ENCODE data around the gene MAP3K13. TPM values are rescaled to one million over a fixed set of nuclear protein-coding genes. Genes with fewer than 3 reads are reported as not detected.
"Not testable (repeated sequence)": the region's sequence is repeated elsewhere in the genome, so short reads cannot be mapped to it uniquely, and the experiment has no call there.

The MAP3K13 gene
- polyA plus RNA-seq, 1 donor = 52.3 TPM

- peaks cover 30% of the 10 kb centered on the region for H3K36me3 ChIP-seq (ENCODE audit: control insufficient read depth, insufficient read depth, low read length)
- 100% methylated on average over 4 of the region's 6 CpGs for WGBS (ENCODE audit: insufficient coverage, low lambda C conversion rate)
- no peak overlapping the region for H3K4me3 ChIP-seq (ENCODE audit: low read length)
- H3K27ac ChIP-seq (ENCODE audit: low read length) = no peak overlapping the region
- no peak for DNase-seq
- no peaks in the 10 kb centered on the region for H3K27me3 ChIP-seq (ENCODE audit: control insufficient read depth, insufficient read depth, low read length)
- no peaks in the 10 kb centered on the region for H3K4me1 ChIP-seq (ENCODE audit: control insufficient read depth, insufficient read depth, low read length)
- no peaks in the 10 kb centered on the region for H3K9me3 ChIP-seq (ENCODE audit: control insufficient read depth, low read depth, low read length)
Observed at GRCh38 chr3:185442031-185442430, 79.1 kb downstream of the MAP3K13 start.

- Histone ChIP-seq H3K27ac (ENCODE audit: low read length) (no peak overlapping the region), H3K36me3 (ENCODE audit: control insufficient read depth, insufficient read depth, low read length) (peaks cover 28% of the 10 kb centered on the region), H3K4me3 (ENCODE audit: low read length) (no peak overlapping the region), H3K9me3 (ENCODE audit: control insufficient read depth, low read depth, low read length) (no peaks in the 10 kb centered on the region), H3K27me3 (ENCODE audit: control insufficient read depth, insufficient read depth, low read length) (no peaks in the 10 kb centered on the region), H3K4me1 (ENCODE audit: control insufficient read depth, insufficient read depth, low read length) (no peaks in the 10 kb centered on the region)
- DNase-seq = no peak
- 100% methylated on average over 2 of the region's 2 CpGs for WGBS (ENCODE audit: insufficient coverage, low lambda C conversion rate)
Observed at GRCh38 chr3:185444329-185444728, 81.4 kb downstream of the MAP3K13 start.

GRCh38 chr3:185448107-185448506 is 85.2 kb downstream of the MAP3K13 start:
- Histone ChIP-seq H3K27ac (ENCODE audit: low read length) (no peak overlapping the region), H3K9me3 (ENCODE audit: control insufficient read depth, low read depth, low read length) (no peaks in the 10 kb centered on the region), H3K36me3 (ENCODE audit: control insufficient read depth, insufficient read depth, low read length) (peaks cover 39% of the 10 kb centered on the region), H3K4me3 (ENCODE audit: low read length) (no peak overlapping the region), H3K4me1 (ENCODE audit: control insufficient read depth, insufficient read depth, low read length) (no peaks in the 10 kb centered on the region), H3K27me3 (ENCODE audit: control insufficient read depth, insufficient read depth, low read length) (no peaks in the 10 kb centered on the region)
- DNase-seq = no peak

GRCh38 chr3:185451432-185451831 is 88.5 kb downstream of the MAP3K13 start:
- not testable (repeated sequence) for H3K27me3 ChIP-seq (ENCODE audit: control insufficient read depth, insufficient read depth, low read length); DNase-seq; H3K4me1 ChIP-seq (ENCODE audit: control insufficient read depth, insufficient read depth, low read length); H3K27ac ChIP-seq (ENCODE audit: low read length); H3K4me3 ChIP-seq (ENCODE audit: low read length); H3K9me3 ChIP-seq (ENCODE audit: control insufficient read depth, low read depth, low read length)
- peaks cover 35% of the 10 kb centered on the region for H3K36me3 ChIP-seq (ENCODE audit: control insufficient read depth, insufficient read depth, low read length)
- WGBS (ENCODE audit: insufficient coverage, low lambda C conversion rate) = 97% methylated on average over 4 of the region's 8 CpGs

GRCh38 chr3:185457376-185457775 is 94.4 kb downstream of the MAP3K13 start:
- Histone ChIP-seq H3K27ac (ENCODE audit: low read length) (no peak overlapping the region), H3K36me3 (ENCODE audit: control insufficient read depth, insufficient read depth, low read length) (peaks cover 31% of the 10 kb centered on the region), H3K4me3 (ENCODE audit: low read length) (no peak overlapping the region), H3K27me3 (ENCODE audit: control insufficient read depth, insufficient read depth, low read length) (no peaks in the 10 kb centered on the region), H3K9me3 (ENCODE audit: control insufficient read depth, low read depth, low read length) (no peaks in the 10 kb centered on the region), H3K4me1 (ENCODE audit: control insufficient read depth, insufficient read depth, low read length) (no peaks in the 10 kb centered on the region)
- DNase-seq = no peak
- WGBS (ENCODE audit: insufficient coverage, low lambda C conversion rate) = no CpG with 5 or more reads among the region's 2 CpGs

GRCh38 chr3:185460309-185460708 is 97.4 kb downstream of the MAP3K13 start:
- no peak overlapping the region for H3K27ac ChIP-seq (ENCODE audit: low read length)
- no peak for DNase-seq
- no peak overlapping the region for H3K4me3 ChIP-seq (ENCODE audit: low read length)
- peaks cover 44% of the 10 kb centered on the region for H3K36me3 ChIP-seq (ENCODE audit: control insufficient read depth, insufficient read depth, low read length)
- H3K27me3 ChIP-seq (ENCODE audit: control insufficient read depth, insufficient read depth, low read length) = no peaks in the 10 kb centered on the region
- WGBS (ENCODE audit: insufficient coverage, low lambda C conversion rate) = 100% methylated on average over 1 of the region's 5 CpGs
- H3K9me3 ChIP-seq (ENCODE audit: control insufficient read depth, low read depth, low read length) = no peaks in the 10 kb centered on the region
- H3K4me1 ChIP-seq (ENCODE audit: control insufficient read depth, insufficient read depth, low read length) = no peaks in the 10 kb centered on the region

- no peaks in the 10 kb centered on the region for H3K9me3 ChIP-seq (ENCODE audit: control insufficient read depth, low read depth, low read length)
- no peak overlapping the region for H3K4me3 ChIP-seq (ENCODE audit: low read length)
- H3K27ac ChIP-seq (ENCODE audit: low read length) = no peak overlapping the region
- H3K4me1 ChIP-seq (ENCODE audit: control insufficient read depth, insufficient read depth, low read length) = no peaks in the 10 kb centered on the region
- H3K36me3 ChIP-seq (ENCODE audit: control insufficient read depth, insufficient read depth, low read length) = peaks cover 48% of the 10 kb centered on the region
- WGBS (ENCODE audit: insufficient coverage, low lambda C conversion rate) = 100% methylated on average over 1 of the region's 6 CpGs
- DNase-seq = no peak
- no peaks in the 10 kb centered on the region for H3K27me3 ChIP-seq (ENCODE audit: control insufficient read depth, insufficient read depth, low read length)
Observed at GRCh38 chr3:185460719-185461350, 97.9 kb downstream of the MAP3K13 start.

GRCh38 chr3:185465471-185465870 is 102.5 kb downstream of the MAP3K13 start:
- H3K36me3 ChIP-seq (ENCODE audit: control insufficient read depth, insufficient read depth, low read length) = peaks cover 62% of the 10 kb centered on the region

GRCh38 chr3:185466123-185466522 is 103.2 kb downstream of the MAP3K13 start:
- H3K36me3 ChIP-seq (ENCODE audit: control insufficient read depth, insufficient read depth, low read length) = peaks cover 62% of the 10 kb centered on the region
- DNase-seq; H3K27ac ChIP-seq (ENCODE audit: low read length); H3K4me1 ChIP-seq (ENCODE audit: control insufficient read depth, insufficient read depth, low read length); H3K4me3 ChIP-seq (ENCODE audit: low read length); H3K27me3 ChIP-seq (ENCODE audit: control insufficient read depth, insufficient read depth, low read length); H3K9me3 ChIP-seq (ENCODE audit: control insufficient read depth, low read depth, low read length): not testable (repeated sequence)
- WGBS (ENCODE audit: insufficient coverage, low lambda C conversion rate) = no CpG with 5 or more reads among the region's 5 CpGs

More at GRCh38 chr3:185465471-185465870, 102.5 kb downstream of the MAP3K13 start:
- no peak for DNase-seq
- no peak overlapping the region for H3K4me3 ChIP-seq (ENCODE audit: low read length)
- no peaks in the 10 kb centered on the region for H3K9me3 ChIP-seq (ENCODE audit: control insufficient read depth, low read depth, low read length)
- no peaks in the 10 kb centered on the region for H3K27me3 ChIP-seq (ENCODE audit: control insufficient read depth, insufficient read depth, low read length)
- no peaks in the 10 kb centered on the region for H3K4me1 ChIP-seq (ENCODE audit: control insufficient read depth, insufficient read depth, low read length)
- no CpG with 5 or more reads among the region's 9 CpGs for WGBS (ENCODE audit: insufficient coverage, low lambda C conversion rate)
- H3K27ac ChIP-seq (ENCODE audit: low read length) = no peak overlapping the region

- no peaks in the 10 kb centered on the region for H3K27me3 ChIP-seq (ENCODE audit: control insufficient read depth, insufficient read depth, low read length)
- DNase-seq = no peak
- no peak overlapping the region for H3K27ac ChIP-seq (ENCODE audit: low read length)
- no peaks in the 10 kb centered on the region for H3K9me3 ChIP-seq (ENCODE audit: control insufficient read depth, low read depth, low read length)
- no CpG with 5 or more reads among the region's 3 CpGs for WGBS (ENCODE audit: insufficient coverage, low lambda C conversion rate)
- H3K36me3 ChIP-seq (ENCODE audit: control insufficient read depth, insufficient read depth, low read length) = peaks cover 65% of the 10 kb centered on the region
- no peak overlapping the region for H3K4me3 ChIP-seq (ENCODE audit: low read length)
- H3K4me1 ChIP-seq (ENCODE audit: control insufficient read depth, insufficient read depth, low read length) = no peaks in the 10 kb centered on the region
Observed at GRCh38 chr3:185469542-185469941, 106.6 kb downstream of the MAP3K13 start.

GRCh38 chr3:185470323-185470722 is 107.4 kb downstream of the MAP3K13 start:
- no peak for DNase-seq
- 94% methylated on average over 3 of the region's 3 CpGs for WGBS (ENCODE audit: insufficient coverage, low lambda C conversion rate)
- peaks cover 66% of the 10 kb centered on the region for H3K36me3 ChIP-seq (ENCODE audit: control insufficient read depth, insufficient read depth, low read length)
- no peak overlapping the region for H3K27ac ChIP-seq (ENCODE audit: low read length)
- no peaks in the 10 kb centered on the region for H3K9me3 ChIP-seq (ENCODE audit: control insufficient read depth, low read depth, low read length)
- no peaks in the 10 kb centered on the region for H3K4me1 ChIP-seq (ENCODE audit: control insufficient read depth, insufficient read depth, low read length)
- H3K27me3 ChIP-seq (ENCODE audit: control insufficient read depth, insufficient read depth, low read length) = no peaks in the 10 kb centered on the region
- H3K4me3 ChIP-seq (ENCODE audit: low read length) = no peak overlapping the region

All from large intestine (tissue), 3 donors.